IMR-90 (cell line): Measurements from ENCODE around the gene EPHX1. TPM values are rescaled to one million over a fixed set of nuclear protein-coding genes. Genes with fewer than 3 reads are reported as not detected.

Experiments used
- BHLHE40 ChIP-seq: fragments of 150-350 bp; IDR thresholded peaks from 2 replicates; pipeline ENCODE4 v1.6.1; 2016; ENCODE audit warnings: mild to moderate bottlenecking, low read depth, low read length
- MAFK ChIP-seq: IDR thresholded peaks from 2 replicates; pipeline ENCODE4 v1.6.1; 2012; ENCODE audit warnings: low read depth, low read length, improper control_type of control experiment
- NFE2L2 ChIP-seq: fragments of 150-350 bp; IDR thresholded peaks from 2 replicates; pipeline ENCODE4 v1.6.1; 2016; ENCODE audit warnings: low read depth, mild to moderate bottlenecking, low read length
- POLR2A ChIP-seq: IDR thresholded peaks from 2 replicates; pipeline ENCODE4 v1.6.1; 2012; ENCODE audit warnings: mild to moderate bottlenecking, low read depth, low read length
- polyA plus RNA-seq, 3 experiments: library from polyadenylated mRNA; depleted of rRNA; stranded (reverse); fragments of >200 nt; gene quantifications; 2 replicates each; pipeline ENCODE4 v1.2.3, GENCODE V29; 2012; ENCODE audit warnings: low replicate concordance in 1 of 3
- total RNA-seq: library from RNA; depleted of rRNA; stranded (reverse); fragments of >200 nt; gene quantifications from 2 replicates; pipeline ENCODE4 v1.2.3, GENCODE V29; 2012
- TF ChIP-seq, protein P1 (sequence below): conservative IDR thresholded peaks from 2 replicates; pipeline ENCODE4 v1.5.1; 2012; ENCODE audit warnings: mild to moderate bottlenecking, low read depth, low read length, improper control_type of control experiment

The EPHX1 gene
- total and polyA plus RNA-seq, 2 of the 4 experiments (the other 2 are of a cell fraction): 20.3 to 46.3 TPM

DNA sequence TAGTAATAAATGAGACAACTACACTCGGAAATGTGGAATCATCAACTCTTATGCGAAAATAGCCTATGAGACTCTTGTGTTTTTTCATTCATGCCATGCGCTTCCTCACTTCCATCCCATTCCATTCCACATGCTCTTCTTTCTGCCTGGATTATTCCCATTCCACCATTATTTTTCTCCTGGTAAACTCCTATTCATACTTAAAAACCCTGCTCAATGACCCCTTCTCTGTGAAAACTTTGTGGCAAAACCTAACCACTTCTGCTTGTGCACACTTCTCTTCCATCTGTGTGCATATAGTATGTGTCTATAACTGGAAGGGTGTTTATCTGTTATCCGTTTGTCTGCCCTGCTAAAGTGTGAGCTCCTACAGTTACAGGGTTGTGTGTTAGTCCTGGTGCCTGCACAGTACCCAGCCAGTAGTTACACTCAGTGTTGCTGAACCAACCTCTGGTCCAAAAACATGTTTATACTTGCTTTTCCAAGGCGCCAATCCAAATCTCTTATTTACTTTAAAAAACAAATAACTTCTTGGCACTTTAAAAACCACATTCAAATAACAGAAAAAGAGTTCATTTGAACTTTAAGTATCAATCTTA, 10.7 kb downstream of the EPHX1 start (continued):
- TF ChIP-seq, protein P1, sequence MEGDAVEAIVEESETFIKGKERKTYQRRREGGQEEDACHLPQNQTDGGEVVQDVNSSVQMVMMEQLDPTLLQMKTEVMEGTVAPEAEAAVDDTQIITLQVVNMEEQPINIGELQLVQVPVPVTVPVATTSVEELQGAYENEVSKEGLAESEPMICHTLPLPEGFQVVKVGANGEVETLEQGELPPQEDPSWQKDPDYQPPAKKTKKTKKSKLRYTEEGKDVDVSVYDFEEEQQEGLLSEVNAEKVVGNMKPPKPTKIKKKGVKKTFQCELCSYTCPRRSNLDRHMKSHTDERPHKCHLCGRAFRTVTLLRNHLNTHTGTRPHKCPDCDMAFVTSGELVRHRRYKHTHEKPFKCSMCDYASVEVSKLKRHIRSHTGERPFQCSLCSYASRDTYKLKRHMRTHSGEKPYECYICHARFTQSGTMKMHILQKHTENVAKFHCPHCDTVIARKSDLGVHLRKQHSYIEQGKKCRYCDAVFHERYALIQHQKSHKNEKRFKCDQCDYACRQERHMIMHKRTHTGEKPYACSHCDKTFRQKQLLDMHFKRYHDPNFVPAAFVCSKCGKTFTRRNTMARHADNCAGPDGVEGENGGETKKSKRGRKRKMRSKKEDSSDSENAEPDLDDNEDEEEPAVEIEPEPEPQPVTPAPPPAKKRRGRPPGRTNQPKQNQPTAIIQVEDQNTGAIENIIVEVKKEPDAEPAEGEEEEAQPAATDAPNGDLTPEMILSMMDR: no peak
- TF ChIP-seq MAFK (no peak), POLR2A (no peak), NFE2L2 (no peak), BHLHE40 (no peak)
